ENCODE data around the gene SEMA3A.
"Not testable (repeated sequence)": the region's sequence is repeated elsewhere in the genome, so short reads cannot be mapped to it uniquely, and the experiment has no call there.

SEMA3A gene

DNA sequence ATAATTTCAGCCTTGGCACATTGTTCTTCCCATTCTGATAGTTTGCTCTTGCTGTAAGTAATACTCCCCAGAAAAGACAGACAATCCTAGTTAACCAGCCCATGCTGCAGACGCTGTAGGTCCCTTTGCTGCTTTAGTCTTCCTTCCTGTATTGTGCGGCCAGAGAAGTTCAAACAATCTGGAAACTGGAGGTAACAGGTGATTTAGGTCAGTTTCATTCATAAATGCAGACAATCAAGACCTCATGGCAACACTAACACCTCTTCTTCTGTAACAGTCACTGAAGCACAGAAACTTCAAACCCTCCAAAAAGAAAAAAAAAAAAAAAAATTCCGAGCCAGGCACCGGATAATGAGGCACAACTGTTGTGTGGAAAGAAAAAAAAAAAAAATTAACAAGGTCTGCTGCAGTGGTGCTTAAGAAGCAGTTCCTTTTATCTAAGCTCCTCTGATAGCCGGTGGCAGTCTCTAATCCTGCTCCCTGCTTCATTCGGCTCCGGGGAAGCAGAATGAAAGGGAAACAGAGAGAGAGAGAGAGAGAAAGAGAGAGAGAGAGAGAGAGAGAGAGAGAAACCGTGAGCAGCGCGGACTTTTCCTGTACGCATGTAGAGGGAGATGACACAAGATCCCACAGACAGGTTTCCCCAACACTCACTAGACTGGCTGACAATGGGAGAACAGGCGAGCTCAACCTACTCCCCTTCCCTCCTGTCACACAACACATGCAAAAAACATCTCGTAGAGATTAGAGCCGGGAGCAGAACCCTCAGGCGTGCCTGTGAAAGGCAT is at the start of gene SEMA3A:
TSS of gene SEMA3A (minus strand) at position 306 of the 788 bp plus-strand sequence. CDS start at position 103, 203 bp downstream.
- no peak for FAIRE-seq

DNA sequence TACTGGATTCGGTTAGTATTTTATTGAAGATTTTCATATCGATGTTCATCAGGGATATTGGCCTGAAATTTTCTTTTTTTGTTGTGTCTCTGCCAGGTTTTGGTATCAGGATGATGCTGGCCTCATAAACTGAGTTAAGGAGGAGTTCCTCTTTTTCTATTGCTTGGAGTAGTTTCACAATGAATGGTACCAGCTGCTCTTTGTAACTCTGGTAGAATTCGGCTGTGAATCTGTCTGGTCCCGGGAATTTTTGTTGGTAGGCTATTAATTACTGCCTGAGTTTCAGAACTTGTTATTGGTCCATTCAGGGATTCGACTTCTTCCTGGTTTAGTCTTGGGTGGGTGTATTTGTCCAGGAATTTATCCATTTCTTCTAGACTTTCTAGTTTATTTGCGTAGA is 48.4 kb upstream of the SEMA3A start:
- FAIRE-seq = not testable (repeated sequence)

DNA sequence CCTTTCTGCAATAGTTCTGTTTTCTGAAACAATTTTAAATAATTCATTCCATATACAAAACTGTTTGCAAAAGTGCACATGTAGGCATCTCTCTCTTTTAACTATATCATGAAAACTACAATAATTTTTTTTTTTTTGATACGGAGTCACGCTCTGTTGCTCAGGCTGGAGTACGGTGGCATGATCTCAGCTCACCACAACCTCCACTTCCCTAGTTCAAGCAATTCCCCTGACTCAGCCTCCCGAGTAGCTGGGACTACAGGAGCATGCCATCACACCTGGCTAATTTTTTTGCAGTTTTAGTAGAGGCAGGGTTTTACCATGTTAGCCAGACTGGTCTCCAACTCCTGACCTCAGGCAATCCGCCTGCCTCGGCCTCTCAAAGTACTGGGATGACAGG is 44.0 kb upstream of the SEMA3A start:
- FAIRE-seq = no peak

DNA sequence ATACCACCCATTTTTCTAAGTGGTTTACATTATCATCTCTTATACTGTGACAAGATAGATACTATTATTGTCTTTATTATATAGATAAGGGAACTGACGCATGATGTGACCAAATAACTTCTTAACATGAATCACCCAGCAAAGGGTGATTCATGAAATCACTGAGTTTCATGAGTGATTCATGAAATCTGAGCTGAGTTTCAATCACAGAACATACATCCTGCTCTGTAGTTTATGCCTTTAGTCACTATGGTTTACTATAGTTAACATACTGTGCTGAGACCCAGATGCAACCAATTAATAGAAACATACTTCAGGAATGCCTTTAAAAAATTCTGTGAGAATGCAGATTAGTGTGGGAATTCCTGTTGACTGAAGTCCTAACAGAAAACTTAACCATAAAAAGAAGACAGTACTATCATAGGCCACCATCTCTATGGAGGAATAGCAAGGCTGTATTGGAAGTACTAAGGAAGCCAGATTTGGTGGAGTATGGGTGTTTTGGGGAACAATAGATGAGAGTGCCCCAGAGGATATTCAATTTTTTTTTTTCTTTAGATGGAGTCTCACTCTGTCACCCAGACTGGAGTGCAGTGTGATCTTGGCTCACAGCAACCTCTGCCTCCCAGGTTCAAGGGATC is 43.1 kb upstream of the SEMA3A start:
- FAIRE-seq = no peak

DNA sequence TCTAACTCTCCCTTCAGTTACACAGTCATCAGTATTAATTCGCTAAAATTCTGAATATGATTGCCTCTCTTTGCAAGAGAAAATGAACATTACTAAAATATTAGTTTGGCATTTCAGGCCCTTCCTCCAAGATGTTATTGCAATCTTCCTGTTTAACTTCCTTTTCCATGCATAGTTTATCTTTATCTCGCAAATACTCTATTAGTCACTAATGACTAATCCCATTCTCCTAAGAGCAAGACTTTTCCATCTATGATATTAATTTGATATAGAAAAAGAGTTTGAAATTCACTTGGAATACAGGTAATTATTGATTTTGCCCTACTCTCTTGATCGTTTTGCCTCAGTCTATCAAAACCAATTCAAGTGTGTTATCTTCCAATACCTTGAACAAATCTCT is 41.8 kb upstream of the SEMA3A start:
- no peak for FAIRE-seq

DNA sequence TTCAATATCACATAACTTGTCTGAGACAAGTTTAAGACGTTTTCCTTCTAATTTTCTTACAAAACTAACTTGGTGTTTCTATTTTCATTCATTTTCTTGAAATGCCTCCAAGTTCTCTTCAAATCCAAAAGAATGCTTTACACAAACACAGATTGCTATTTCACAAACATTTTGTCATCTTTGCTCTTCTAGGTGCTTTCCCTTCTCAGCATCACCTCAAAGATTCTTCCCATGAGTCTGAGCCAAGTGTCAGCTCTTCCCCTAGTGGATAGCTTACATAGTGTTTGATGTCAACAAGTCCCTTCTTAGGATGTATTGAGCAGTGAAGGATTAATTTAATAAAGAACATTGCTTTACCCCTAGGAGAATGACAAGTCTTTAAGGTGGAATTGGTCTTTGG is 38.1 kb upstream of the SEMA3A start:
- FAIRE-seq = no peak

DNA sequence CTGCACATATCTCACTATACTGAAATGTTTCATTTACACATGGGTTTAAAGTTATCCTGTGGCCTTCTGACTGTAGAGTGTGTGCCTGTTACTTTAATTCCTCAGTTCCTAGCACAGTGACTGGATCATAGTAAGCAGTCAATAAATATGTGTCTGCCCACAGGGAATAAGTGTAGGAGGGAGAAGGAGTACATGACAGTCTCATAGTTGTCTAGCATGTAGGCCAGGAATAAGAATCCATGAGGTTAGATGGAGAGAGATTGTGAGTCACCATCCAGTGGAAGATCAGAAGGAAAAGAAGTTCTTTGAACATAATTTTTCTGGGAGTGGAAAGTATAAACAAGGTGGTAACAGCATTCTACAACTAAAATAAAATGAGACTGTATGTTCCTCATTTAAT is 36.6 kb upstream of the SEMA3A start:
- FAIRE-seq = no peak

DNA sequence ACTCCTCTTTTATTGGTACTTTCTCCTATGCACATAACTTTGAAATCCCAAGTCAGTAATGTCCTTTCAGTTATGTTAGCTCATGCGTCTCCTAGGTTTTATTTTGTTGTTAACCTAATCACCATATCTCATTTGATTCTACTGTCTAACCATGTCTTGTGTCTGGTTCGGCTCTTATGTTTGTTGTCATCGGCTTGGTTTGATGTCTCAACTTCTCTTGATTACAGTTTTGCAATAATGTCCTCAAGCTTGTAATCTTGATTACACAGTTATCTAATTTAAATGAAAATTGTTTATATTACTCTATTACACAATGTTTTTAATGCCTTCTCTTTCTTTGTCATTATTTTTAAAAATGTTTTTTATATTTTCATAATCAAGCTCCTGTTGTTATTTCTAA is 35.9 kb upstream of the SEMA3A start:
- FAIRE-seq = no peak

DNA sequence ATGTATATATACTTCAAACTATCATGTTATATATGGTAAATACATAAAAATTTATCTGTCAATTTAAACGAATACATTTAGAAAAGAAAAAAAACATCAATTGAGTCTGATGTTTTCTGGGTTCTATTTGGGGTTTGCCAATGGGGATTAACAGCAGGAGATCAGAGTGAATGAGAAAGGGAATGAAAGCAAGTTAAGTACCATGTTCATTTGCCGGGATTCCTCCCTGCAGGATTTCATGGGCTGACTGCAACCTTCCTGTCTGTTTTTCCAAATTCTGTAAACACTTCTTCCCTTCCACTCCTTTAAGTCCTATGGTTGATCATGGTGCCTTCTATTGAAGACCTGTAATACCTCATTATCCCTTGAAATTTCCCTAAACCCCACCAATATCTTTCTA is 33.9 kb upstream of the SEMA3A start:
- no peak for FAIRE-seq

DNA sequence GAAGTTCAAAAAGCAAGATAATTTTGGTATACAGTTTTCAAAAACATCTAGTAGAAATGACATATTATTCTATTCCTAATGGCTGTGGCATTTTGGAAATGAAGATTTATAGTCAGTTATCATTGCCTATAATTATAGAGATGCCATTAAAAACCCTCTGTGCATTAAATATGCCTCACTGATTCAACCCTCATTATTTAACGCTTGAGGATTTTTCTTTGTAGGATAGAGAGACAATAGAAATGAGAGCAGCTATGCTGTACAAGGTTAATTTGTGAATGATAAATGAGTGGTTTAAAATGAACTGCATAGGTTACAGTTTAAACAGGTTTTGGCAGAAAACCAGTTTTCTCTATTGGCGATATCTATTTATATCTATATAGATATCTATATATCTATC is 32.2 kb upstream of the SEMA3A start:
- no peak for FAIRE-seq

DNA sequence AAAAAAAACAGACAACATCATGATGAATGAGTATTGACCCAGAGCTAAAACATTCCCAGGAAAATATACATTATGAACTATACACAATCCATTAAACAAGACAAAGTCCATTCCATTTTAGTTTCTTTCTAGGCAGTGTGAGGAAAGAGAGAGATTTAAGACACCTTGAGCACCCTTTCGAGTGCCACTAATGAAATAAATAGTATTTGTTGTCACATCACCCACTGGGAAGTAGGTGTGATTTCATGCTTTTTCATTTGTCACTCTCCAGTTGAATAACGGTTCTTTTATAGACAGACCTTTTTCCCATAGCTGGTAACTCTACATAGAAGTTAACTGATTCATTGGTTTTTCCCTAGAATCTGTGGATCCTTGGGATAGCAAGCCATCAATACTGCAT is 29.9 kb upstream of the SEMA3A start:
- no peak for FAIRE-seq

DNA sequence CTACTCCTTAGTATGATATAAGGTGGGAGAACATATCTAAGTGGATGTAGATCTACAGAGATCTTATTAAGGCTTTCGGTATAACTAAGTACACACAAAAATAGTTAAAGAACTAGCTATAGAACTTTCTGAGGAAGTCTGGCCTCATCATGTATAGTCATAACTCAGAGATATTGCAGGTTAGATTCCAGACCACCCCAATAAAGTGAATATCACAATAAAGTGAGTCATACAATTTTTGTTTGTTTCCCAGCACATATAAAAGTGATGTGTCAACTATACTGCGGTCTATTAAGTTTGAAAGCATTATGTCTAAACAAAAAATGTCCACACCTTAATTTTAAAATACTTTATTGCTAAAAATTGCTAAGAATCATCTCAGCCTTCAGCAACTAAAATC is 24.7 kb upstream of the SEMA3A start:
- FAIRE-seq = no peak

DNA sequence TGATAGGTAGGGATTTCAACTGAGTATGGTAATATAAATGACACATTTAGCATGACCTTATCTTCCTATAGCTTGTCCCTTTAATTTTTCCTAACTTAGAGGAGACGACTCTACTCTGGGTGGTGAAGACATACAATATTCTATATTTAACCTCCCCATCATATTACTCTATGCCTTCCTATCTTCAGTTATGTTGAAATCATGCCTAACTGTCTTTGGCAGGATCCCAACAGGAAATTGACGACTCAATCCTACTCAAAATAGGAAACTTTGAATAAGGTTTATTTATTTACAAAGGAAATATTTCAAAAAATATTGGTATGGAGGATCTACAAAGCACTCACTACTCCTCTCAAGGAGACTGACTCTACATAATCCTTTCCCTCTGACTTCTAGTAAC is 24.1 kb upstream of the SEMA3A start:
- FAIRE-seq = no peak

DNA sequence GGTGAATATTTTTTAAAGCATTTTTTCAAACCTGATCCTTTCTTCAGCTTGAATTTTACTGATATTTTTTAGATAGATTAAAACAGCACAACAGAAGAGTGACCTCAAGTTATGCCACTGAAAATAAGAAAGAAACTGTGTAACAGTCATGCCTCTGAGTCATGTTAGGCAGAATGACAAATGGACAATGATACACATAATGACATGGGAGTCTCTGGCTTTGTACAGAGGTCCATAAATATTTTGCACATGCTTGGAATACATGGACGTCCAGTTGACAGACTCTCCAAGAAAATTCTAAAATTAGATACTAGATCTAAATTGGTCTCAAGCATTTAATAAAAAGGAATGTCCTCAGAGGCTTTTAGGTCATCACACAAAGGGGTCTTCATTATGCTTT is 21.9 kb upstream of the SEMA3A start:
- FAIRE-seq = no peak

DNA sequence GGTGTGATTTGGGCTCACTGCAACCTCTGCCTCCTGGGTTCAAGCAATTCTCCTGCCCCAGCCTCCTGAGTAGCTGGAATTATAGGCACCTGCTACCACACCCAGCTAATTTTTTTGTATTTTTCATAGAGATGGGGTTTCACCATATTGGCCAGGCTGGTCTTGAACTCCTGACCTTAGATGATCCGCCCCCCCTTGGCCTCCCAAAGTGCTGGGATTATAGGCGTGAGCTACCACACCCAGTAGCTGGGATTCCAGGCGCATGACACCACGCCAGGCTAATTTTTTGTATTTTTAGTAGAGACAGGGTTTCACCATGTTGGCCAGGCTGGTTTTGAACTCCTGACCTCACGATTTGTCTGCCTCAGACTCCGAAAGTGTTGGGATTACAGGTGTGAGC is 20.2 kb upstream of the SEMA3A start:
- not testable (repeated sequence) for FAIRE-seq

DNA sequence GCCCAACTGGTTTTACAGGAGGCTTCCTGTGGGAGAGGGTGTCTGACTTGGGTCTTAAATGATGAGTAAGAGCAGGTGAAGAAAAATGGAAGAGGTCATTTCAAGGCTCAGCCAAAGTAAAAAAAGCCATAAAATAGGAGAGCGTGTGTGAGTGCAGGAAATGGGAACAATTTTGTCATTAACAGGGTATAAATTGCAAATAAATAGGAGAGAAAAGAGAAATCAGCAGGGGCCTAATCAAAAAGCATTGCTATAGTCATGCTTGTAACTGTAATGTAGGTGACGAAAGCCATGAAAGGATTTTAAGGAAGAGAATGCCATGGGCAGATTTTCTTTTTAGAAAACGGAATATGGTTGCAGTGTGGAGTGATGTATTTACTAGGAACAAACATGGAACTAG is 15.7 kb upstream of the SEMA3A start:
- FAIRE-seq = no peak

DNA sequence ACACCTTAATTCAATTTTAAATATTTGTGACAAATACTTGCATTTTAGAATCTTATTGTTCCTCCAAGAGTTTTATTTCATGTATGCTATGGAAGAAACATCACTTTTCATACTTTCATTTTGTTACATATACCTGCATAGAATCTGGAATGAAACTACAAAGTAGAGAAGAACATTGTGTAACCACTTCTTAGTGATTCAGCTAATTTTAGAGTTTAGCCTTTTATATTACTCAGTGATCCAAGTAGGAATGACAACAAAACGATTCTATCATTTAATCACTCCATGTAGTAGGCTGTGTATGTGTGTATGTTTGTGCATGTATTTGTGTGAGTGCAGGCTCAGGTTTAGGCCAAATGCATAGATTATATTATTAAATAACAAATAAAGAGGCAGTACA is 14.4 kb upstream of the SEMA3A start:
- no peak for FAIRE-seq

DNA sequence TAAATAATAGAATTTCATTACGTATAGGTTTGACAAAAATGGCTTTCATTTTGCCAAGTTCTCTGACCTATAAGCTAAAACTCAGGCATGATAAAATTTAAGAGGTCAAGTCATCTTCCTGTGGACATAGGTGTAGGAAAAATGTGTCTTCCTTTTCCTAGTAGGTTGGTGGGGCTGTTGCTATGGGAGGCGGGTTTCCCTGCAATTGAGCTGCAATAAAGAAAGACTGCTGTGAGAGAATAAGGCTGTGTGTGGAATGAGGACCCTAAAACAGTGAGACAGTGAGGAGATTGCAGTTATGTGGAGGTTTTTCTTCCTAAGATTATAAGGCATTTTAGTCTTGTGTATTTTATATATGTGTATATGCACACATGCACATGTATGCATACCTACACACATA is 13.0 kb upstream of the SEMA3A start:
- no peak for FAIRE-seq

DNA sequence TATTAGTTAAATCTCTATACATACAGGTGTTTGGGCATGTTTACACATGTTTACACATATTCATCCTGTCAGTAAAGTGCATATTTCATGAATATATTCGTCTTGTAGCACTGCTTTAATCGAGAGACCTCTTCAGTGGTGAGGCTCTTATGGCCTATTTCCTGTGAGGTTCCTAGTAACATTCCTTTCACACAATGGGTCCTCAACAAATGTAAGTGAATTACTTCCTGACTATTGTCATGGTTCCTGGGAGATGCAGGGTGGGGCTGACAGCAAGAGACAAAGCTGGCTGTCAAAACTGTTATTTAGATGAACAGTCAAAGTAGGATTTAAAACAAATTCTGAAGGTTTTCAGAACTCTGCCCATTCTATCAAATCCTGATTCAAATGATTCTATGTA is 12.4 kb upstream of the SEMA3A start:
- no peak for FAIRE-seq

DNA sequence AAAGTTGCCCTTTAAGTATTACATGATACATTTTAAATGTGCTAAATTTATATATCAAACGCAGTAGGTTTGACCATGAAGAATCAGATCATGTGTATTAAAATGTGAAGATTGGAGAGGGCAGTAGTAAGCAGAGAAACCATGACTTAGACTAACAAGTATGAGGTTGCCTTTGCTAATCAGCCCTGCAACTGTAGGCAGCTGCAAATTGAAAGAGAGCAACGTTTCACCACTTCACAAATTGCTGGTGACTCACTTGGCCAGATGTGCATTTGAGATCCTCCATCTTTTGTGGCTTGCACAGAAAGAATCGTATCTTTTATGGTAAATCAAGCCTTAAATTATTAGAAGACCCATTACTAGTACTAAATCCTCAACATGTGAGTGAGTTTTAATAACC is 10.1 kb upstream of the SEMA3A start:
- FAIRE-seq = no peak

DNA sequence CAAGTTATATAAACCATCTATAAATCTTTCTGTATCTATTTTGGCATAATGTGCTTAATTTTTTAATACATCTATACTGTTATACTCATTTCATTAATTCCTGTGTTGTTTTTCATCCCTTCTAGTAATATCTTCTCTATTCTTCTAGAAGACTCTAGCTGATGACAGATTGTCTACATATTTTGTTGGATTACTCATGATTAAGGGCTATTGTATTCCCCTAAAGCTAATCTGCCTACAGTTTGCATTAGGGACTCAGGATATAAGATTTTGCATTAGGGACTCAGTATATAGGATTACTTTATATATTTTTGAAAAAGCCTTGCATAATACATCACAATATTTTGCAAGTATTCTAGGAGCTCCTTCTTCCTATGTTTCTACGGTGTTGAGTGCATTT is 8.3 kb upstream of the SEMA3A start:
- FAIRE-seq = no peak

DNA sequence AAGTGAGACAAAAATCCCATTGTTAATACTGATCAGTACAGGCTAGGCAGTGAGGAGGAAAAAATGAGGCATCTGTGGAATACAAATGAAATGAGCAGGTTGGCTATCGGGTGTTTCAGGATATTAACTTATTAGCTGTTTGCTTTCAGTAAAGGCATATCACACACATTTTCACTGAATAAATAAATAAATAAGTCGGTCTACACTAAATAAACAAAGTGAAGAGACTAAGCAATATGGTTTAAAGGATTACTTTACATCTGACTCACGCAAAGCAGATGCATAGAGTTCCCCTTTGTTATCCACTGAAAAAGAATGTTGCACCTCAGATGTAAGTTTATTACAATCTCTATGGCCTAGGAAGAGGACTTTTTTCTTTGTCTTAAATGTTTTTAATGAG is 6.3 kb upstream of the SEMA3A start:
- FAIRE-seq = no peak

DNA sequence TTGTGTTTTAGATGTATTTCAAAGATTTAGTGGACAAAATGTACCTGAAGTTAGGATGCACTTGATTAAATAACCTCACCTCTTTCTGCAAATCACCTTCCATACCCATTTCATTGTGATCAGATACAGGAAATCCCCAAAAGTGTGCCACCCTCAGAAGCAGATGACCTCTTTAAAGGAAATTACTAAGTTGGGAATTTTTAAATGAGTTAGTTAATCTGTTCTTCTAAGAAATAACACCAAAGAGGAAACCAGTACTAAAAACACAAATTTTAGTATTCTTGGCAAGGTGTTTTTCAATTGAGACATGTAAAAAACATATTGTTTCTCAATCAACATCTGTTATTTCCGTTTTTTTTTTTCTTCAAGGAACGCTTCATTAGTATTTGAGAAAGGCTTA is 4.6 kb upstream of the SEMA3A start:
- no peak for FAIRE-seq

DNA sequence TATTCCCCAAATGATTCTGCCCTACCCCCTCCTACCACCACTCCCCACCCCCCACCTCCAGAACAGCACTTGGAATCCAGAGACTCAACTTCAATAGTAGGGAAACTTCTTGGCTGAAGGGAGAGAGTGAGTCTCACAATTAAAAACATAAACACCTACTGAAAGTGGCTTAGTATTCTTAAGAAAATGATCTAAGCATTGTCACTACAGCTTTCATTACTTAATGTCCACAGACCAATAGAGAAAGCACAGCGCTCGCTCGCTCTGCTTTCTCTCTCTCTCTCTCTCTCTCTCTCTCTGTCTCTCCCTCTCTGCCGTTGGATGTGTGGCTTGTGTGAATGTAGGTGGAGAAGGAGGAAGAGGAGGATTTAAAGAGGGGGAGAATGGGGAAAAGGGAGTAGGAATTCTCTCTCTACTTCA is 1.5 kb upstream of the SEMA3A start:
- FAIRE-seq = no peak

Measured in TTC549 (cell line).